LNCAP (cell line): Measurements from ENCODE around the gene KCNJ8.

Experiments
- TF ChIP-seq, protein P1 (sequence below): fragments of 450-650 bp; IDR thresholded peaks from 2 replicates; pipeline ENCODE4 v1.5.1; 2017; ENCODE audit warnings: mild to moderate bottlenecking

KCNJ8 gene

GRCh38 chr12:21773263-21773741, 1.2 kb downstream of the KCNJ8 start:
- TF ChIP-seq, protein P1, sequence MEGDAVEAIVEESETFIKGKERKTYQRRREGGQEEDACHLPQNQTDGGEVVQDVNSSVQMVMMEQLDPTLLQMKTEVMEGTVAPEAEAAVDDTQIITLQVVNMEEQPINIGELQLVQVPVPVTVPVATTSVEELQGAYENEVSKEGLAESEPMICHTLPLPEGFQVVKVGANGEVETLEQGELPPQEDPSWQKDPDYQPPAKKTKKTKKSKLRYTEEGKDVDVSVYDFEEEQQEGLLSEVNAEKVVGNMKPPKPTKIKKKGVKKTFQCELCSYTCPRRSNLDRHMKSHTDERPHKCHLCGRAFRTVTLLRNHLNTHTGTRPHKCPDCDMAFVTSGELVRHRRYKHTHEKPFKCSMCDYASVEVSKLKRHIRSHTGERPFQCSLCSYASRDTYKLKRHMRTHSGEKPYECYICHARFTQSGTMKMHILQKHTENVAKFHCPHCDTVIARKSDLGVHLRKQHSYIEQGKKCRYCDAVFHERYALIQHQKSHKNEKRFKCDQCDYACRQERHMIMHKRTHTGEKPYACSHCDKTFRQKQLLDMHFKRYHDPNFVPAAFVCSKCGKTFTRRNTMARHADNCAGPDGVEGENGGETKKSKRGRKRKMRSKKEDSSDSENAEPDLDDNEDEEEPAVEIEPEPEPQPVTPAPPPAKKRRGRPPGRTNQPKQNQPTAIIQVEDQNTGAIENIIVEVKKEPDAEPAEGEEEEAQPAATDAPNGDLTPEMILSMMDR, result peak; percentile 20; the same call in 1 of the 2 replicates

- TF ChIP-seq, protein P1, result no peak
Observed at GRCh38 chr12:21771311-21771710, 3.2 kb downstream of the KCNJ8 start.

DNA sequence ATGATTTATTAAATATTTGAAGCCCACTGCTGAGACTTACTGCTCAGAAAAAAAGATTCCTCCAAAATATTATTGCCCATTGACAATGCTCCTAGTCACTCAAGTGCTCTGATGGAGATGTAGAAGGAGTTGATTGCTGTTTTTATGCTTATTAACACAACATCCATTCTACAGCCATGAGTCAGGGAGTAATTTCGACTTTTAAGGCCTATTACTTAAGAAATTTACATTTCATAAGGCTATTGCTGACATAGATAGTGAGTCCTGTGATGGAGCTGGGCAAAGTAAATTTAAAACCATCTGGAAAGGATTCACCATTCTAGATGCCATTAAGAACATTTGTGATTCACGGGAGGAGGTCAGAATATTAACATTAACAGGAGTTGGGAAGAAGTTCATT, 5.2 kb downstream of the KCNJ8 start:
- TF ChIP-seq, protein P1, result no peak

- TF ChIP-seq, protein P1, result no peak
Observed at GRCh38 chr12:21766403-21766802, 8.1 kb downstream of the KCNJ8 start.

GRCh38 chr12:21764950-21765349, 9.6 kb downstream of the KCNJ8 start:
- TF ChIP-seq, protein P1, result no peak

DNA sequence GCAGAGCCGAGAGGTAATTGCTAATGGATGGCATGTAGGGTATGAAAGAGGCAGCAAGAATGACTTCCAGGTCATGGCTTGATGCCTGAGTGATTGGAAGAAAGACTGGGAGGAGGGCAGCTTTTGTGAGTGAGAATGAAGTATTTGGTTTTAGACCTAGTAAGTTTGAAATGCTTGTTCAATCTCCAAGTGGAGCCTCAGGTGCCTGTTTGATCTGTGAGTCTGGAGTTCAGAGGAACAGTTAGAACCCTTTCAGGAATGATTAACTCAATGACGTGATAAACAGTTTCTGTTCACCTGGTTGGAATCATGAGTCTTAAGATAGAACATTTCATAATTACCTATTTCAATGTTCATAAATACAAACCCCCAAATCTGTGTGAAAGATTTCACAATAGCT, 10.4 kb downstream of the KCNJ8 start:
- TF ChIP-seq, protein P1, result no peak

GRCh38 chr12:21763531-21763930, 11.0 kb downstream of the KCNJ8 start:
- TF ChIP-seq, protein P1, result no peak

DNA sequence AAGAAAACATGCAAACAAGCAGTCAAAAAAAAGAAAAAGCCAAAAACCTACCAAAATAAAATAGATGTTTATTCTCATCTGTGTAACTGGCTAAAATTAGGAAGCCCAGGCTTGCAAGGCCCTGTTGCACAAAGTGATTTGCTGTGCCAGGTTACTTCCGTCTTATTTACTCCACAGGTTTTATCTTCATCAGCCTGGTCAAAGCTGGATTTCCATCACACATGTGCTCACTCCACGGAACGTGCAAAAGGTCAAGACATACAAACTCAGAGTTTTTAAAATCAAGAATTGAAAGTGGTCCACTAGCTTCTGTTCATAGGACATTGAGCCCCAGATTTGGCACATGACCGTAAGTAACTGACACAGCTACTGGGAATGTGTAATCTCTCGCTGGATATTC, 14.8 kb downstream of the KCNJ8 start:
- TF ChIP-seq, protein P1, result no peak
